Measurements from ENCODE around the gene PITX1.

PITX1 gene

GRCh38 chr5:135031813-135032694 lies 2.0 kb downstream of the PITX1 start:
- H3K27me3 ChIP-seq (ENCODE audit: control insufficient read depth in 3 of 3, insufficient read depth in 3 of 3, low read depth in 1 of 3, low read length in 3 of 3) = peaks cover 66 to 98% (median 93%) of the 10 kb centered on the region in 3 experiments
- no peak overlapping the region for H3K4me3 ChIP-seq (ENCODE audit: low read length in 2 of 2)
- H2AK5ac ChIP-seq (ENCODE audit: low read depth, low read length) = peak overlapping the region; percentile 71
- H3K79me1 ChIP-seq (ENCODE audit: low read depth, low read length) = peaks cover 2% of the 10 kb centered on the region
- no peak overlapping the region for H3K23ac ChIP-seq (ENCODE audit: low read depth, low read length, poor library complexity)
- H2BK5ac ChIP-seq (ENCODE audit: low read length) = no peak overlapping the region
- H3K9me3 ChIP-seq (replicated peaks in 1 of 2; ENCODE audit: control insufficient read depth in 2 of 2, insufficient read depth in 1 of 2, low read depth in 1 of 2, low read length in 2 of 2) = peaks cover 0 to 5% of the 10 kb centered on the region in 2 donors
- no peak overlapping the region for H2BK12ac ChIP-seq (ENCODE audit: low read length)
- no peak overlapping the region for H3K14ac ChIP-seq (ENCODE audit: low read length)
- no peak overlapping the region for H3K4me2 ChIP-seq (ENCODE audit: insufficient read depth, low read length, poor library complexity, severe bottlenecking)
- H4K91ac ChIP-seq (ENCODE audit: low read depth, low read length, poor library complexity) = no peak overlapping the region
- peak overlapping the region; percentile 76 for H2BK15ac ChIP-seq (ENCODE audit: low read length)
- WGBS, 2 donors (ENCODE audit: extremely low coverage in 2 of 2, insufficient read length in 2 of 2, insufficient replicate concordance in 1 of 2) = no CpG with 5 or more reads among the region's 15 CpGs
- H3K27ac ChIP-seq (replicated peaks; ENCODE audit: low read length) = no peak overlapping the region
- DNase-seq (ENCODE audit: low spot score) = no peak
- no peak overlapping the region for H2BK120ac ChIP-seq (ENCODE audit: low read depth, low read length)
- no peak overlapping the region for H2AFZ ChIP-seq (ENCODE audit: low read length)
- H3K9ac ChIP-seq (ENCODE audit: low read depth, low read length, poor library complexity) = no peak overlapping the region
- no peak overlapping the region for H3K18ac ChIP-seq (ENCODE audit: low read length)
- no peaks in the 10 kb centered on the region for H3K36me3 ChIP-seq (replicated peaks in 1 of 2; ENCODE audit: control insufficient read depth in 2 of 2, insufficient read depth in 2 of 2, low read length in 2 of 2)
- no peak overlapping the region for H3K4ac ChIP-seq (ENCODE audit: low read length)
- peaks cover 3 to 8% of the 10 kb centered on the region in 2 donors for H3K4me1 ChIP-seq (ENCODE audit: control insufficient read depth in 2 of 2, insufficient read depth in 1 of 2, low read depth in 1 of 2, low read length in 2 of 2)
- no peak overlapping the region for H4K8ac ChIP-seq (ENCODE audit: low read depth, low read length)

DNA sequence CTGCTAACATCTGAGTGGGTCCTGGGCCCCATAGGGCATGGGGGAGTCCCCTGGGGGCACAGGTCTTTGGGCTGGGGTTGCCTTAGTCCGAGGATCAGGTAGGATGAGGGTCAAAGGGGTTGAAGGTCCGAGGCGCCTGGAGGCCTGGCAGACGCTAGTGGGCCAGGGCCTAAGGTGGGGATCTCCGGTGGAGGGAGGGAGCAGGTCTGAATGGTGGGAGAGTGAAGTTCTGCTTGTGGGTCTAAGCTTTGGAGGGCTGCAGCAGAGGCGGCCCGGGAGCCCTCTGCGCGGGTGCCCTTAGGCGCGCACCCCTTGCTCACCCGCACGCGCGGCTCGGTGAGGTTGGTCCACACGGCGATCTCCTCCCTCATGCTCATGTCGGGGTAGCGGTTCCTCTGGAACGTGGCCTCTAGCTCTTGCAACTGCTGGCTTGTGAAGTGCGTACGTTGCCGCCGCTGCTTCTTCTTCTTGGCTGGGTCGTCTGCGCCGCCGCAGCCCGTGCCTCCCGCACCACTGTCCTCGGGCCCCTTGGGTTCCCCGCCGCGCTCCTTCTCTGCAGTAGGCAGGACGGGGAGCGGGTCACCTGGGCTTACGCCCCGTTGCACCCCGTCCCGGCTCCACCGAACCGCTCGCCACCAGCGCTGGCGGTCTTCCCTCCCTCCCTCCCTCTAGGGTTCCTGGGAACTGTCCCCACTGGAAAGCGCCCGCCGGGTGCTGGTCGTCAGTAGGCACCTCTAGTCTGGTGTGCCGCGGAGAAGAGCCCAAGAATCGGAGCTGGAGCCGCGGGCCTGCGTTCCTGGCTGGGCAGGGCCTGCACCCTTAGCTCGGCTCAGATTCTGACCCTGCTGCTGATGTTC lies 2.8 kb downstream of the PITX1 start:
- WGBS, 2 donors (ENCODE audit: extremely low coverage in 2 of 2, insufficient read length in 2 of 2, insufficient replicate concordance in 1 of 2) = no CpG with 5 or more reads among the region's 57 CpGs
- H3K79me1 ChIP-seq (ENCODE audit: low read depth, low read length) = peaks cover 2% of the 10 kb centered on the region
- peak overlapping the region; percentile 76 for H2BK15ac ChIP-seq (ENCODE audit: low read length)
- peak overlapping the region; percentile 90 for H3K23ac ChIP-seq (ENCODE audit: low read depth, low read length, poor library complexity)
- peaks cover 0 to 5% of the 10 kb centered on the region in 2 donors for H3K9me3 ChIP-seq (replicated peaks in 1 of 2; ENCODE audit: control insufficient read depth in 2 of 2, insufficient read depth in 1 of 2, low read depth in 1 of 2, low read length in 2 of 2)
- no peak for DNase-seq (ENCODE audit: low spot score)
- peak overlapping the region; percentile 66 for H3K14ac ChIP-seq (ENCODE audit: low read length)
- H2AK5ac ChIP-seq (ENCODE audit: low read depth, low read length) = peak overlapping the region; percentile 73
- no peak overlapping the region for H2BK12ac ChIP-seq (ENCODE audit: low read length)
- H2AFZ ChIP-seq (ENCODE audit: low read length) = no peak overlapping the region
- H3K4me1 ChIP-seq (ENCODE audit: control insufficient read depth in 2 of 2, insufficient read depth in 1 of 2, low read depth in 1 of 2, low read length in 2 of 2) = peaks cover 3 to 8% of the 10 kb centered on the region in 2 donors
- H3K27ac ChIP-seq (replicated peaks; ENCODE audit: low read length) = no peak overlapping the region
- no peak overlapping the region for H3K9ac ChIP-seq (ENCODE audit: low read depth, low read length, poor library complexity)
- H4K8ac ChIP-seq (ENCODE audit: low read depth, low read length) = peak overlapping the region; percentile 32
- no peak overlapping the region for H4K91ac ChIP-seq (ENCODE audit: low read depth, low read length, poor library complexity)
- no peak overlapping the region for H2BK5ac ChIP-seq (ENCODE audit: low read length)
- H3K36me3 ChIP-seq (replicated peaks in 1 of 2; ENCODE audit: control insufficient read depth in 2 of 2, insufficient read depth in 2 of 2, low read length in 2 of 2) = no peaks in the 10 kb centered on the region
- H3K4me3 ChIP-seq (ENCODE audit: low read length in 2 of 2) = peak overlapping the region in 1 of 2 donors; percentile 33
- no peak overlapping the region for H2BK120ac ChIP-seq (ENCODE audit: low read depth, low read length)
- peaks cover 64 to 98% (median 93%) of the 10 kb centered on the region in 3 experiments for H3K27me3 ChIP-seq (ENCODE audit: control insufficient read depth in 3 of 3, insufficient read depth in 3 of 3, low read depth in 1 of 3, low read length in 3 of 3)
- no peak overlapping the region for H3K4ac ChIP-seq (ENCODE audit: low read length)
- peak overlapping the region; percentile 48 for H3K4me2 ChIP-seq (ENCODE audit: insufficient read depth, low read length, poor library complexity, severe bottlenecking)
- peak overlapping the region; percentile 87 for H3K18ac ChIP-seq (ENCODE audit: low read length)

DNA sequence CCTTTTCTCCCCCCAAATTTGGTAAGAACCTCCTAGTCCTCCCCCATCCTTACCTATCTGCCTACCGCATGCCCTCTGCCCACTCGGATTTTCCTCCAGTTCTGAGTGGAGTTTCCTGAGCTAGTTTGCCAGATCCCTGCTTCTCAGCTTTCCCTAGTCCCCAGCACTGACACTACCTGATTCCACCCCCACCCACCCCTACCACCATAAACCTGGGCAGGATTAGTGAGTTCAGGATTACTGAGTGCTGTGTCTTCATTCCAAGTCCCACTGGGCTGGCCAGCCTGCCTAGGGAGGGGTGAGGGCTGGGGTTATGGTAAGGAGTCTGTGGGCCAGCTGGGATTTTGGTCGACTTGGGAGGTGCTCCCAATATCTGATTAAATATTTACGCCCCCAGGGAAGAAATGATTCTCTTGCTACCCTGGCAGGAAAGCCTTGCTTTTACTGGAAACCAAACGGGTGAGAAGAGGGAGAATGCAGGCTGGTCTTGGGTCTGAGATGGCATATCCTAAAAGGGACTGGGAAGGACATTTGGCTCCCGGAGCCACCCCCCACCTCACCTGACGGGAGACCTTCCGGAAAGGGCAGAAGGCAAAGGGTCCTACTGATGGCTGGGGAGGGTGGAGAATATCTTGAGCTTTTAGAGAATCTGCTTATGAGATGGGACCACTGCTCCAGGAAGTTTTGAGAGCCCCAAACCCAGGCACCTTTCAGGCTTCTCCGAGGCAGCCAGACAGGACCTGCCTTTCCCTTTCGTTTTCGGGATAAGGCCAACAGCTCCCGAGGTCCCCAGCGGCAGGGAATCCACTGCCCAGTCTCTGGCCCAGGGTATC lies 3.7 kb downstream of the PITX1 start:
- Histone ChIP-seq H3K4me3 (ENCODE audit: low read length in 2 of 2) (no peak overlapping the region), H2AK5ac (ENCODE audit: low read depth, low read length) (peak overlapping the region; percentile 73), H3K27me3 (ENCODE audit: control insufficient read depth in 3 of 3, insufficient read depth in 3 of 3, low read depth in 1 of 3, low read length in 3 of 3) (peaks cover 59 to 98% (median 94%) of the 10 kb centered on the region in 3 experiments), H3K9me3 (replicated peaks in 1 of 2; ENCODE audit: control insufficient read depth in 2 of 2, insufficient read depth in 1 of 2, low read depth in 1 of 2, low read length in 2 of 2) (peaks cover 0 to 3% of the 10 kb centered on the region in 2 donors), H3K79me1 (ENCODE audit: low read depth, low read length) (peaks cover 2% of the 10 kb centered on the region), H3K36me3 (replicated peaks in 1 of 2; ENCODE audit: control insufficient read depth in 2 of 2, insufficient read depth in 2 of 2, low read length in 2 of 2) (no peaks in the 10 kb centered on the region), H3K23ac (ENCODE audit: low read depth, low read length, poor library complexity) (peak overlapping the region; percentile 8), H3K4me2 (ENCODE audit: insufficient read depth, low read length, poor library complexity, severe bottlenecking) (peak overlapping the region; percentile 48), H2BK15ac (ENCODE audit: low read length) (peak overlapping the region; percentile 76), H3K9ac (ENCODE audit: low read depth, low read length, poor library complexity) (no peak overlapping the region), H2BK12ac (ENCODE audit: low read length) (no peak overlapping the region), H4K8ac (ENCODE audit: low read depth, low read length) (no peak overlapping the region), H2BK5ac (ENCODE audit: low read length) (no peak overlapping the region), H3K4me1 (ENCODE audit: control insufficient read depth in 2 of 2, insufficient read depth in 1 of 2, low read depth in 1 of 2, low read length in 2 of 2) (peaks cover 3 to 9% of the 10 kb centered on the region in 2 donors), H2BK120ac (ENCODE audit: low read depth, low read length) (no peak overlapping the region), H2AFZ (ENCODE audit: low read length) (no peak overlapping the region), H3K14ac (ENCODE audit: low read length) (no peak overlapping the region), H3K27ac (replicated peaks; ENCODE audit: low read length) (no peak overlapping the region), H3K4ac (ENCODE audit: low read length) (no peak overlapping the region), H4K91ac (ENCODE audit: low read depth, low read length, poor library complexity) (no peak overlapping the region), H3K18ac (ENCODE audit: low read length) (peak overlapping the region; percentile 32)
- no CpG with 5 or more reads among the region's 13 CpGs for WGBS, 2 donors (ENCODE audit: extremely low coverage in 2 of 2, insufficient read length in 2 of 2, insufficient replicate concordance in 1 of 2)
- no peak for DNase-seq (ENCODE audit: low spot score)

All from neuronal stem cell (in vitro differentiated cells).